Vagina (tissue), 2 donors: Measurements from ENCODE around the gene RAB11FIP4. TPM values are rescaled to one million over a fixed set of nuclear protein-coding genes. Genes with fewer than 3 reads are reported as not detected.

ENCODE experiments used
- DNase-seq, 2 donors: peaks; one replicate each; pipeline ENCODE4 v3.0.0-alpha.2; 2017; ENCODE audit errors: extremely low spot score in 2 of 2
- H3K27ac ChIP-seq: fragments of 200-600 bp; sonication (generic); one replicate; pipeline ENCODE4 v1.5.1; 2019
- H3K27me3 ChIP-seq: fragments of 200-600 bp; sonication (generic); one replicate; pipeline ENCODE4 v1.5.1; 2019
- H3K36me3 ChIP-seq, 2 donors: fragments of 200-600 bp; sonication (generic); one replicate each; pipeline ENCODE4 v1.5.1; 2017 to 2019
- H3K4me1 ChIP-seq: fragments of 200-600 bp; sonication (generic); one replicate; pipeline ENCODE4 v1.5.1; 2019
- H3K4me3 ChIP-seq, 2 donors: fragments of 200-600 bp; sonication (generic); 1 replicate in 1 of 2; 2 replicates in 1 of 2; pipeline ENCODE4 v1.5.1; 2016 to 2019
- H3K9me3 ChIP-seq: fragments of 200-600 bp; sonication (generic); one replicate; pipeline ENCODE4 v1.5.1; 2019
- POLR2A ChIP-seq, 2 donors: fragments of 450-650 bp; IDR thresholded peaks; one replicate each; pipeline ENCODE4 v1.6.1; 2017; ENCODE audit warnings: antibody characterized with exemption in 2 of 2, mild to moderate bottlenecking in 2 of 2, moderate library complexity in 2 of 2
- POLR2AphosphoS5 ChIP-seq, 2 donors: sonication (generic); formaldehyde crosslinking; IDR thresholded peaks; one replicate each; pipeline ENCODE4 v1.9.0; 2017; ENCODE audit warnings: antibody characterized with exemption in 2 of 2, mild to moderate bottlenecking in 2 of 2, low read depth in 1 of 2; ENCODE audit not compliant: insufficient read depth in 1 of 2
- intact Hi-C: fragments of 100-400 bp; cut with DNase I; formaldehyde crosslinking; loops from one replicate; pipeline ENCODE4 v1.15.1; 2023
- total RNA-seq: library from RNA; depleted of rRNA; stranded (reverse); fragments of >200 nt; gene quantifications from one replicate; pipeline ENCODE4 v1.2.3, GENCODE V29; 2016
- TF ChIP-seq, protein P1 (sequence below), 3 experiments: fragments of 450-650 bp in 2 of 3; fragments of 200-600 bp in 1 of 3; sonication (generic) in 1 of 3; IDR thresholded peaks; one replicate each; pipeline ENCODE4 v1.5.1; 2017 to 2019; ENCODE audit warnings: antibody characterized with exemption in 3 of 3, mild to moderate bottlenecking in 2 of 3, moderate library complexity in 2 of 3

RAB11FIP4 gene
- total RNA-seq, 1 donor from 2014 or later, result 11.0 TPM

DNA sequence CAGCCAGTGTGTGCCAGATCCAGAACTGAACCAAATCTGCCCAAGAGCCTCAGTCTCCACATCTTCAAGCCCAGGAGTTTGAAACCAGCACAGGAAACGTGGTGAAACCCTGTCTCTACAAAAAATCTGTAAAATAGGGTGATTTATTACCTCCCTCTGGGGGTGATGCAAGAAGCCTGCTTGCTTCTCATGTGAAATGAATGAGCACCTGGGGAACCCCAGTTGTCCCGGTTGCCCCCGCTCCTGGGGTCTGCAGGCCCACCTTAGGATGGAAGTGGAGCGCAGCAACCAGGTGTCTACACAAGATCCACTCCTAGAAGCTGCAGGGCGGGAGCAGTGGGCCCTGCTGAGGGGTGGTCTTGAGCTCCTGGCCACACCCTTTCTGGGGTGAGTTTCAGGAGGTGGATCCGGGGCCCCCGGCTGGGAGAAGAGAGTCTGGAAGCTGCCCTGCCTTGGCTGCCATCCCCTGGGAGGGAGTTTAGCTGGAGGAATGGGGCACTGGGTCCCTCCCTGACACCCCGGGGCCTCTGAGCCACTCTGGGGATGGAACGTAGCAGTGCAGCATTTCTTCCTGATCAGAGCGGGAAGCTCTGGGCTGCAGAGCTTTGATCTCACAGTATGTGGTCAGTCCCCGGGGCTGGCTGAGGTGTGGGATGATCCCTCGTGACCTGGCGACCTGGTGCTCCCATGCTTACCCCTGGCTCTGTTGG lies 117.8 kb downstream of the RAB11FIP4 start:
- Histone ChIP-seq H3K4me3 (no peak overlapping the region), H3K36me3 (no peaks in the 10 kb centered on the region), H3K4me1 (peaks cover 21% of the 10 kb centered on the region), H3K27me3 (no peaks in the 10 kb centered on the region), H3K9me3 (no peaks in the 10 kb centered on the region), H3K27ac (peak overlapping the region; percentile 17)
- intact Hi-C loops, result no loop called here
- DNase-seq, result no peak
- no peak for TF ChIP-seq POLR2A (IDR thresholded peaks at IDR 0.05)
- no peak for TF ChIP-seq POLR2AphosphoS5 (IDR thresholded peaks at IDR 0.05; ENCODE audit: insufficient read depth in 1 of 2, low read depth in 1 of 2)
- TF ChIP-seq, protein P1, sequence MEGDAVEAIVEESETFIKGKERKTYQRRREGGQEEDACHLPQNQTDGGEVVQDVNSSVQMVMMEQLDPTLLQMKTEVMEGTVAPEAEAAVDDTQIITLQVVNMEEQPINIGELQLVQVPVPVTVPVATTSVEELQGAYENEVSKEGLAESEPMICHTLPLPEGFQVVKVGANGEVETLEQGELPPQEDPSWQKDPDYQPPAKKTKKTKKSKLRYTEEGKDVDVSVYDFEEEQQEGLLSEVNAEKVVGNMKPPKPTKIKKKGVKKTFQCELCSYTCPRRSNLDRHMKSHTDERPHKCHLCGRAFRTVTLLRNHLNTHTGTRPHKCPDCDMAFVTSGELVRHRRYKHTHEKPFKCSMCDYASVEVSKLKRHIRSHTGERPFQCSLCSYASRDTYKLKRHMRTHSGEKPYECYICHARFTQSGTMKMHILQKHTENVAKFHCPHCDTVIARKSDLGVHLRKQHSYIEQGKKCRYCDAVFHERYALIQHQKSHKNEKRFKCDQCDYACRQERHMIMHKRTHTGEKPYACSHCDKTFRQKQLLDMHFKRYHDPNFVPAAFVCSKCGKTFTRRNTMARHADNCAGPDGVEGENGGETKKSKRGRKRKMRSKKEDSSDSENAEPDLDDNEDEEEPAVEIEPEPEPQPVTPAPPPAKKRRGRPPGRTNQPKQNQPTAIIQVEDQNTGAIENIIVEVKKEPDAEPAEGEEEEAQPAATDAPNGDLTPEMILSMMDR (IDR thresholded peaks at IDR 0.05), result no peak

DNA sequence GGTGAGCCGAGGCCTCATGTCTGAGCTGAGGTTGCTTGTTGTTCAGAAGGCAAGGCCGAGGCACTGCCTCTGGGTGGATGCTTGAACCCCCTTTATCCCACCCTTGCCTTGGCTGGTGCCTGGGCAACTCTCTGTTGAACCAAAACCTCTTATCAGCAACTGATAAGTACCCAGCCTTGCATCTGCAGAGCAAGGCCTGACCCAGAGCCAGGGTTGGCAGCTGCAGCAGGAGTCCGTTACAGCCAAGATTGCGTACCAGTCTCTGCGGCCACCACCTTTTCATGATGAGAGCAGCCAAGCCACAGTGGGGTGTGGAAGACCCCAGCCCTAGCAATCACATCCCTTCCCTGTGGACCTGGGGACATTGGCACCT lies 118.3 kb downstream of the RAB11FIP4 start:
- H3K27me3 ChIP-seq, result no peaks in the 10 kb centered on the region
- intact Hi-C loops, result no loop called here
- H3K9me3 ChIP-seq, result no peaks in the 10 kb centered on the region
- no peak overlapping the region for H3K4me3 ChIP-seq
- peak overlapping the region; percentile 17 for H3K27ac ChIP-seq
- peaks cover 21% of the 10 kb centered on the region for H3K4me1 ChIP-seq
- TF ChIP-seq, protein P1 (IDR thresholded peaks at IDR 0.05), result no peak
- no peak for TF ChIP-seq POLR2AphosphoS5 (IDR thresholded peaks at IDR 0.05; ENCODE audit: insufficient read depth in 1 of 2, low read depth in 1 of 2)
- no peak for TF ChIP-seq POLR2A (IDR thresholded peaks at IDR 0.05)
- H3K36me3 ChIP-seq, result no peaks in the 10 kb centered on the region
- no peak for DNase-seq

DNA sequence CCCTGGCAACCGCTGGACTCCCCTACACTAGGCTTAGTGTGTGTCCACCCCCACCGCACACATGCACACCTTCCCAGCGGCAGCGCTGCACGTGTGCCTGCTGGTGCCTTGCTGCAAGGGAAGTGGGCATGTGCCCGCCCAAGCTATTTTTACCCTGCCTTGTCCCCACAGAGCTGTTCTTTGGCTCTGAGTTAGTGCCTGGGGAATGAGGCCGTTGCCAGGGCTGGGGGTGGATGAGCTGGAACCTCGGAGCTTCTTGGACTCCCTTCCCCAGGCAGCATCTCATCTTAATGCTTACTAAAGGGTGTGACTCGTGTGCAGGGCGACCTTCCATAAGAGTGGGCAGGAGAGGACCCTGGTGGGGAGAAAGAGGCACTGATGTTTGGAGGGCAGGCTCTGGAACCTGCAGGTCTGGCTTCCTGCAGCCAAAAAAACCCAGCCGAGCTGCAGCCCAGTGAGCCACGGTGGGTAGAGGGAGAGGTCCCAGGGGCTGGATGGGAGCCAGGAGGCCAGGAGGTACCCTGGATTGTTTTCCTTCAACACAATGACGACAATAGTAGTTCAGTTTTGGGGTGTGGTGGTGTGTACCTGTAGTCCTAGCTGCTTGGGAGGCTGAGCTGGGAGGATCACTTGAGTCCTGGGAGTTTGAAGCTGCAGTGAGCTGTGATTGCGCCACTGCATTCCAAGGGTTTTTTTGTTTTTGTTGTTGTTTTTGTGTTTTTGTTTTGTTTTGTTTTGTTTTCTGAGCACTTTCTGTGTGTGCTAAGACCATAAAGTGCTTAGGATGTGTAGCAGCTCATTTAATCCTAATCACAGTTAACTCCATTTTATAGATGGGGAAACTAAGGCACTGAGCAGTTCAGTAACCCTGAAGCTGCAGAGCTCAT lies 119.1 kb downstream of the RAB11FIP4 start:
- H3K36me3 ChIP-seq, result no peaks in the 10 kb centered on the region
- intact Hi-C loops, result no loop called here
- TF ChIP-seq POLR2AphosphoS5 (IDR thresholded peaks at IDR 0.05; ENCODE audit: insufficient read depth in 1 of 2, low read depth in 1 of 2), result no peak
- no peak for TF ChIP-seq POLR2A (IDR thresholded peaks at IDR 0.05)
- TF ChIP-seq, protein P1 (IDR thresholded peaks at IDR 0.05), result no peak

DNA sequence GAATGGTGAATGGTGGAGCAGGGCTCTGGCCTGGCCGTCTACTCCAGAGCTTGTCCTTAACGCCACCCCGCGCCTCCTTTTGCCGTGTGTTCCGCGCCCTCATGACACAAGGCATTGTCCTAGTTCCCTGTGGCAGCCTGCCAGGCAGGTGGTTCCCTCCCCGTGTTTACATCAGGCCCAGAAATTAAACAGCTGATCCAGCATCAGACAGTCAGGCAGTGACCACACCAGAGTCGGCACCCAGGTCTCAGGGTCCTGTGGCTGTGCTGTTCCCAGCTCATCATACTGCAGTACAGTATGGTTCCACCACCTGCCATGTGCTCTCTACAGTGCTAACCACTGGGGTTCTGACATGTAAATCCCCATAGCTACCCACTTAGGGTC lies 119.7 kb downstream of the RAB11FIP4 start:
- no peak for TF ChIP-seq POLR2AphosphoS5 (IDR thresholded peaks at IDR 0.05; ENCODE audit: insufficient read depth in 1 of 2, low read depth in 1 of 2)
- H3K27me3 ChIP-seq, result no peaks in the 10 kb centered on the region
- peaks cover 21% of the 10 kb centered on the region for H3K4me1 ChIP-seq
- no peaks in the 10 kb centered on the region for H3K9me3 ChIP-seq
- no peak overlapping the region for H3K27ac ChIP-seq
- no peaks in the 10 kb centered on the region for H3K36me3 ChIP-seq
- no peak overlapping the region for H3K4me3 ChIP-seq
- no peak for DNase-seq
- intact Hi-C loops, result no loop called here

More for the DNA sequence above, 119.1 kb downstream of the RAB11FIP4 start:
- Histone ChIP-seq H3K27me3 (no peaks in the 10 kb centered on the region), H3K4me1 (peaks cover 21% of the 10 kb centered on the region), H3K4me3 (no peak overlapping the region), H3K27ac (no peak overlapping the region), H3K9me3 (no peaks in the 10 kb centered on the region)
- DNase-seq, result no peak

DNA sequence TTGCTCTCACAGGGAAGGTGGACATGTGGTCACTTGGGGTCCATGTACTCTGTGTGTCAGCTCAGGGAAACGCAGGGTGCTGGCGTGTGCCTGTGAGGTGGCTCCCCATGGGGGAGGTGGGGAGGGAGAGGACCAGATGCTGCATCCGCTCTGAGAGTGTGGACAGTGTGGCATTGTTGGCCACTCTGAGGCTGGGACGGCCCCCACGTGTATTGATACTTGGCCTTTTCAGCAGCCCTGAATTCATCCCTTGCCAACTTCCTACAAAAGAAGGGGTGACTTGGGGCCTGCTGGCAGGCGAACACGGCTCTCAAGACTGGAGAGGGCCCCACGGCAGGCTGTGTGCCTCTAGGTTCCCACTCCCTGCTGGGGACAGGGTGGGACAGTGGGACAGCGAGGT lies 120.1 kb downstream of the RAB11FIP4 start:
- intact Hi-C loops, result no loop called here
- DNase-seq, result no peak
- H3K4me3 ChIP-seq, result no peak overlapping the region
- H3K4me1 ChIP-seq, result peaks cover 21% of the 10 kb centered on the region
- no peaks in the 10 kb centered on the region for H3K9me3 ChIP-seq
- no peaks in the 10 kb centered on the region for H3K27me3 ChIP-seq
- TF ChIP-seq POLR2AphosphoS5 (IDR thresholded peaks at IDR 0.05; ENCODE audit: insufficient read depth in 1 of 2, low read depth in 1 of 2), result no peak
- TF ChIP-seq, protein P1 (IDR thresholded peaks at IDR 0.05), result no peak
- no peak for TF ChIP-seq POLR2A (IDR thresholded peaks at IDR 0.05)
- H3K36me3 ChIP-seq, result no peaks in the 10 kb centered on the region
- H3K27ac ChIP-seq, result no peak overlapping the region
